ENCODE measurements around the gene NDUFA8.

Gene NDUFA8
- long read RNA-seq, donor 1, transcript NDUFA8-201 (4 exons, 844 nt): major isoform, 101 of 158 reads
- long read RNA-seq, donor 1, partial matches to known transcripts: 51 of 158 reads
- long read RNA-seq, donor 1, other reads (novel, unspliced or antisense): 6 of 158 reads
- long read RNA-seq, donor 2, transcript NDUFA8-201 (4 exons, 844 nt): major isoform, 50 of 79 reads
- long read RNA-seq, donor 2, partial matches to known transcripts: 29 of 79 reads
- long read RNA-seq, donor 2, other reads (novel, unspliced or antisense): 0 of 79 reads
- long read RNA-seq, donor 3, transcript NDUFA8-201 (4 exons, 844 nt): major isoform, 37 of 53 reads
- long read RNA-seq, donor 3, partial matches to known transcripts: 16 of 53 reads
- long read RNA-seq, donor 3, other reads (novel, unspliced or antisense): 0 of 53 reads
- long read RNA-seq, donor 4, transcript NDUFA8-201 (4 exons, 844 nt): major isoform, 73 of 96 reads
- long read RNA-seq, donor 4, partial matches to known transcripts: 23 of 96 reads
- long read RNA-seq, donor 4, other reads (novel, unspliced or antisense): 0 of 96 reads
- long read RNA-seq, donor 5, transcript NDUFA8-201 (4 exons, 844 nt): major isoform, 72 of 94 reads
- long read RNA-seq, donor 5, partial matches to known transcripts: 22 of 94 reads
- long read RNA-seq, donor 5, other reads (novel, unspliced or antisense): 0 of 94 reads
- long read RNA-seq, donor 6, transcript NDUFA8-201 (4 exons, 844 nt): major isoform, 69 of 101 reads
- long read RNA-seq, donor 6, partial matches to known transcripts: 32 of 101 reads
- long read RNA-seq, donor 6, other reads (novel, unspliced or antisense): 0 of 101 reads
- long read RNA-seq, donor 7, transcript NDUFA8-201 (4 exons, 844 nt): major isoform, 90 of 125 reads
- long read RNA-seq, donor 7, partial matches to known transcripts: 35 of 125 reads
- long read RNA-seq, donor 7, other reads (novel, unspliced or antisense): 0 of 125 reads
- long read RNA-seq, donor 8, transcript NDUFA8-201 (4 exons, 844 nt): major isoform, 68 of 101 reads
- long read RNA-seq, donor 8, partial matches to known transcripts: 27 of 101 reads
- long read RNA-seq, donor 8, other reads (novel, unspliced or antisense): 6 of 101 reads

GRCh38 chr9:122159026-122159924 is at the start of gene NDUFA8, which contains the start of gene MORN5:
NDUFA8 (minus strand) TSS chr9:122159779; CDS start chr9:122159677, 102 bp downstream.
MORN5 (plus strand) TSS chr9:122159908; CDS start chr9:122159973, 65 bp downstream.
- DNase-seq: peak; percentile 89

- DNase-seq: no peak
Measured at GRCh38 chr9:122207096-122207495, 47.5 kb upstream of the NDUFA8 start.

GRCh38 chr9:122206118-122207046 is 46.8 kb upstream of the NDUFA8 start:
- no peak for DNase-seq

DNA sequence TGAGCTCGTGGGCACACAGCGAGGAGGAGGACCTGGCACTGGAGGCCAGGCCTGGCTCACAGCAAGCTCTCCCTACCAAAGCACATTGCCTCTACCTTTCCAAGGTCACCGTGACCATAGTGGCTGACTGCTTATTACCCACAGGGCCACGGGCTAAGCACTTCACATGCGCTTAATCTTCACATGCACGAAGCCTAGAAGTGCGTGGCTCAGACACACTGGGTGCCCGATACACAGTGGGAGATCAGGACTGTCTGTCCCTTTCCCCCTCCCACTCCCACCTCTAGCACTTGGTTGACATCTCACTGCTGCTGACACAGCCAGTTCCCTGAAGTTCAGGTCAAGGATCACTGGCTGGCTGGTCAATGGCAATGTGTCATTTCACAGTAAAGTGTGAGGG is 45.6 kb upstream of the NDUFA8 start:
- DNase-seq: no peak

- DNase-seq: no peak
Measured at GRCh38 chr9:122204491-122204890, 44.9 kb upstream of the NDUFA8 start.

- no peak for DNase-seq
Measured at GRCh38 chr9:122204055-122204454, 44.5 kb upstream of the NDUFA8 start.

GRCh38 chr9:122202111-122202510 is 42.5 kb upstream of the NDUFA8 start:
- DNase-seq: no peak

DNA sequence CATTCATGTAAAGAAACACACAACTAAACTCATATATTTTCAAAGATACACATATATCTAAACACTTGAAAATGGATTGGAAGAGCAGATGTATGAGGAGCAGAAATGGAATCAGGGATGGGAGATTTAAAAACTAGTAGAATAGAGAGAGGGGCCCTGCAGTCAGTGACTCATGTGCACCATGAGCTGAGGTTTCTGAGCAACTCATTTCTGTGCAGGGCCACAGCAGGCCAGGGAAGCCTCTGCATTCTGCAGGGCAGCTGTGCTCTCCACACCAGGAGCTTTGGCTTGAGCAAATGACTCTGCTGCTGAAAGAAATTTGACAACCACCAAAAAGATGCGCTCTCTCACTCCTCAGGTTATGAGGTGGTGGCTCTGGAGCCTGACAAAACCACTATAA is 42.1 kb upstream of the NDUFA8 start:
- no peak for DNase-seq

GRCh38 chr9:122200960-122201595 is 41.5 kb upstream of the NDUFA8 start:
- DNase-seq: no peak

GRCh38 chr9:122197882-122198281 is 38.3 kb upstream of the NDUFA8 start:
- DNase-seq: peak; percentile 28

DNA sequence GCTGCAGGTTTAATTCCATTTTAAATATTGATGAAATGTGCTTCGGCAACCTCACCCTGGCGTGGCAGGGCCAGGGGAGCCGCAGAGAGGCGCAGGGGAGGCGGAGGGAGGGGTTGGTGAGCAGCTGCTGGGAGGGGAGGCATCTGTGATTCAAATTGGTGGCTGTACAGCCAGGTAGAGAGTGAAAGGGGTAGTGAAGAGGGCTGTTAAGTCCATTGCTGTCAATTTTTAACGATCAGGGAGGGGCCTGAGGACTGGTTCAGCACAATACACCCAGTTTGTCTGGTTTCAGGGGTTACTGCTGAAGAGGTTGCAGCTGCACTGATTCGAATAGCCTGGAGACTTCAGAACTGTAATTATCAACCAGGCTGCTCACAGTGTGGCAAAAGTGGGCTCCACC is 37.8 kb upstream of the NDUFA8 start:
- no peak for DNase-seq

GRCh38 chr9:122195875-122196274 is 36.3 kb upstream of the NDUFA8 start:
- no peak for DNase-seq

DNA sequence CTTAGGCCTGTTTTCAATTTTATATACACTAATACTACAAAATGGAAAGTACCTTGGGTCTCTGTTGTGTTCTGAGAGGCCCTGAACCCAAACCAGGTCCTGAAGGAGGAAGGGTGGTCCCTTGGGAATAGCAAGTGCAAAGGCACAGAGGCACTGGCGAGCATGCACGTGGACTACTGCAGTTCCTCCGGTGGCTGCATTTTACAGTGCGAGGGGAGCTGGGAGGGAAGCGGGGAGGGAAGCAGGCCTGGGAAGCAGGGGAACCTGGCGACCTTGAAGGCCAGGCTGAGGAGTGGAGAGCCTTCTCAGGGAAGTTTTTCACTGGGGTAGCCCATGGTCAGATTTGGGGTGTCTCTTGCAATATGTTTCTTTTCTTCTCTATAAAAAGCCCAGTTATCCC is 34.1 kb upstream of the NDUFA8 start:
- DNase-seq: no peak

DNA sequence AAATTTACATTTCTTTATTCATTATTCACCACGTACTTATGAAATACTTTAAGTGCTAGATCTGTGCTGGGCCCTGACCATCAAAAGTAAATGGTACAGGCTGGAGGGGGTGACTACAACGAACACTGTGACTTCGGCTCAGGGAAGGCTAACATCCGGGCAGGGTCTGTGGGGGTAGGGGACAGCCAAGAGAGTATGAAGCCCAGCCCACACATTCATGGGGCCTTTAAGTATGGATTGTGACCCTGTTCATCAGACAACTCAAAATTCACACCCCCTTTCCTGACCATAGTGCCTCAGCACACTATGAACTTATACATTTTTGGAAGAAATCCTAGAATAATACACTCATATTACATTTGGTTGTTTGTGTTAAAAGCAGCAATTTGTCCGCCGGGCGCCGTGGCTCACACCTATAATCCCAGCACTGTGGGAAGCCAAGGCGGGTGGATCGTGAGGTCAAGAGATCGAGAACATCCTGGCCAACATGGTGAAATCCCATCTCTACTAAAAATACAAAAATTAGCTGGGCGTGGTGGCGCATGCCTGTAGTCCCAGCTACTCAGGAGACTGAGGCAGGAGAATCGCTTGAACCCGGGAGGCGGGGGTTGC is 33.4 kb upstream of the NDUFA8 start:
- DNase-seq: no peak

- DNase-seq: no peak
Measured at GRCh38 chr9:122192261-122192875, 32.8 kb upstream of the NDUFA8 start.

DNA sequence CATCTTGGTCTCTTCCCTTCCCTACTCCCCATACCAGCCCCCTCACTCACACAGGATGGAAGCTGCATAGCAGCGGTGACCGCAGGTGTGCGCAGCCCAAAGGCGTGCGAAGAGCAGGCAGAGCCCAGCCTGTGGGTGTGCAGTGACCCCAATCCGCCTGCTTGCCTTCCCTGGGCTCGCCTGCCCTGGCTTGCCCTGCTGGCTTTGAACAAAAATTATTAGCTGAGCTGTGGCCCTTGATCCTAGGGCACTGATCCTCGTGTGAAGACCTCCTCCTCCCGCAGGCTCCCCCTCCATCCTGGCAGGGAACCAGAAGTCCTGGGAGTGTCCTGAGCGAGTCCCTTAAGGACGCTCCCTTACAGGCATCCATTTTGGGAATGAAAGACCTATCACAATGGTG is 32.0 kb upstream of the NDUFA8 start:
- peak; percentile 54 for DNase-seq

DNA sequence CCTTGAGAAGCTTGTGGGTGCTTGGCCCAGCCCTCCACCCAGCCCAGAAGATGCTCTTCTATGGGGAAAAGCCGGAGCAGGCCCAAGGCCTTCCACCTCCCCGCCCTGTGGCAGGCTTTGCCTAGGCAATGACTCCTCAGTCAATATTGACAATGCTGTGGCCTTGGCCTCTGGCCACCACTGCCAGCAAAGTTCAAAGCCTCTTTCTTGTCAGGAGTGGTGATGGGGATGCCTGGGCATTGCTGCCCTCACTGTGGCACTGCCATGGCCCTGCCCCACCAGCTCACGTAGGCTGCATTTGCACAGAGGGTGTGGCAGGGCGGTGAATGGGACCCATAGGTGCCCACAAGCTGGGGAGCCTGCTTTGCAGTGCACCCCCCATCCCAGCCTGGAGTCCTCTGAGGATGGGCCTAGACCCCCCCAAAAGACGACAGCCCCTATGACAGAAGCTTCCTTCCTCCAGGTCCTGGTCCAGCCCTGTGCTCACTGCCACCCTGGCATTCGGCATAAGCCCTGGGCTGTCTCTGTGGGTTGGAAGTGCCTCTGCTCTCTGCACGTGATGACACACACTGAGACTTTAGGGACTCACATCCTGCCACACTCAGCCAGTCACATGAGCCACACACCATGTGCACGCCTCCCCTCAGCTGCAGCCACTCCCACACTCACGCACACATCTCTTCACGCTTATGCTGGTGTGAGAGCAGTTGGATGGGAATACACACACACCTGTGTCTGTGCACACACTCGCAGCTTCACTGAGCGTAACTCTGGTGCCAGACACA is 31.2 kb upstream of the NDUFA8 start:
- DNase-seq: no peak

GRCh38 chr9:122188369-122188768 is 28.8 kb upstream of the NDUFA8 start:
- DNase-seq: no peak

Data from right kidney (tissue), 9 donors.